HL-60/S4 treated with retinoic acid at 250 ng/mL for 4 days and 3 days (cell line): ENCODE results near the gene MCC.

Experiments
- in situ Hi-C: fragments of 300-500 bp; cut with MboI; formaldehyde crosslinking; loops from 2 replicates; pipeline ENCODE4 v1.7.0; 2022; ENCODE audit warnings: low sequenced_read_pairs

The MCC gene

GRCh38 chr5:113017881-113018635 is 470.2 kb downstream of the MCC start:
- in situ Hi-C loops = no loop called here

GRCh38 chr5:113005454-113005853 is 482.8 kb downstream of the MCC start:
- in situ Hi-C loops = no loop called here

DNA sequence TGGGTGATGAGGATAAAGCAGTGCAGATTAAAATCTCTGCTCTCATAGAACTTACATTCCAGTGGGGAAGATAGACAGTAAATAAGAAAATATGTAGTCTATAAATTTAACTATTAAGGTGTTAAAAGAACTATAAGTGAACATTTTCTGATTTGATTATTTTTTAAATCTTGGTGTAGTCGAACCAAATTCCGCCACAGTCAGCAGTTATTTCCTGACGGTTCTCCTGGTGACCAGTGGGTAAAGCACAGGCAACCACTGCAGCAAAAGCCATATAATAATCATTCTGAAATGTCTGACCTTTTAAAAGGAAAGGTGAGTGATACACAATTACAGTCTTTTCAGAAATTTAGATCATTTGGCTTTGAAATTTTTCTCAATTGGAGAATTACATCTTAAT is 484.5 kb downstream of the MCC start:
- in situ Hi-C loops = no loop called here

DNA sequence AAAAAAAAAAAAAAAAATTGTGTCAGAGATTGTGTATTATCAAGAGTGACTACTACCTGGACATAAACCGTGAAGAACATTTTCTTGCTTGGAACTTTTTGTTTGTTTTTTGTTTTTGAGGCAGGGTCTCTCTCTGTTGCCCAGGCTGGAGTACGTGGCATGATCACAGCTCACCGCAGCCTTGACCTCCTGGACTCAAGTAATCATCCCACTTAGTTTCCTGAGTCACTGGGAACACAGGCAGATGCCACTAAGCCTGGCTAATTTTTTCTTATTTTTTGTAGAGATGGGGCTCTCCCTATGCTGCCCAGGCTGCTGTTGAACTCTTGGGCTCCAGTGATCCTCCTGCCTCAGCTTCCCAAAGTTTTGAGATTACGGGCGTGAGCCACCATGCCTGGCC is 485.8 kb downstream of the MCC start:
- in situ Hi-C loops = no loop called here

DNA sequence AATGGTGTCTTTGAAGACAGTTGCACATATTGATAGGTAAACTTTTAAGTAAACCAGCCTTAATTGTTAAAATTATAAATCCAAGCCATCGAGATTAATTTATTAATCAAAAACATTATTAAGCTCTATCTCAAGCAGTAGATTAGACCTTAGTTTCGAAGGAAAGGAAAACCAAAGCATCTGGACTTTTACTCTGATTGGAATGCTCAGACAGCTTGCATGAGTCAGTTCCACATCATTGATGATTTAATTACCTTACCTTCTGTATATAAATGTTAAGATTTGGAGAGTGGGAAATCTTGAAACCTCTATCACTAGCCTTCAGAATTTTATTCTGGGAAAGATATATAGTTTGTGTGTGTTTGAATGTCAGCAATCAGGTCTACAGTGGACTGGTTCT is 487.8 kb downstream of the MCC start:
- in situ Hi-C loops = no loop called here

GRCh38 chr5:112998296-112998695 is 490.0 kb downstream of the MCC start:
- in situ Hi-C loops = no loop called here

DNA sequence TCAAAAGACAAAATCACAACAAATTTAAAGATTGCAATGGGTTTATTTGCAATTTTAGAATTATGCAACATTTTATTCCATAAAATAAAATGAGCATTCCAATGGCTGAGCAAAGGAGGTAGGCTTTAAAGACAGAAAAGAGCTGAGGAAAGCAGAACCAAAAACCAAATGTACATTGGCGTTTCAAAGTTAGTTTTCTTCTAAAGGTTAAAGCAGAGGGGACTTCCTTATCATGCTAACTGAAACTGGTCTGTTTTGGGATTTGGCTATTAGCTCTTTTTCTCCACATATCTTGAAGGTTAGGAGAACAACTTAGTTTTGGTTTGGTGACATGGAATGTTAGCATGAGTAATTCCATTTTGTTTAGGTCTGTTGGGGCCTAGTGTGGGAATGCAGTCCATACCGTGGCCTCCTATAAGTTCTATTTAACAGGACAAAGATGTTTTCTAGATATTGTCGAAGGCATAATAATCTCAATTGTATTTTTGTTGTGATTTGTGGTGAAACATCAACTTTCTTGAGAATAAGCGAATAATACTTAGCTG is 491.4 kb downstream of the MCC start:
- in situ Hi-C loops = no loop called here

DNA sequence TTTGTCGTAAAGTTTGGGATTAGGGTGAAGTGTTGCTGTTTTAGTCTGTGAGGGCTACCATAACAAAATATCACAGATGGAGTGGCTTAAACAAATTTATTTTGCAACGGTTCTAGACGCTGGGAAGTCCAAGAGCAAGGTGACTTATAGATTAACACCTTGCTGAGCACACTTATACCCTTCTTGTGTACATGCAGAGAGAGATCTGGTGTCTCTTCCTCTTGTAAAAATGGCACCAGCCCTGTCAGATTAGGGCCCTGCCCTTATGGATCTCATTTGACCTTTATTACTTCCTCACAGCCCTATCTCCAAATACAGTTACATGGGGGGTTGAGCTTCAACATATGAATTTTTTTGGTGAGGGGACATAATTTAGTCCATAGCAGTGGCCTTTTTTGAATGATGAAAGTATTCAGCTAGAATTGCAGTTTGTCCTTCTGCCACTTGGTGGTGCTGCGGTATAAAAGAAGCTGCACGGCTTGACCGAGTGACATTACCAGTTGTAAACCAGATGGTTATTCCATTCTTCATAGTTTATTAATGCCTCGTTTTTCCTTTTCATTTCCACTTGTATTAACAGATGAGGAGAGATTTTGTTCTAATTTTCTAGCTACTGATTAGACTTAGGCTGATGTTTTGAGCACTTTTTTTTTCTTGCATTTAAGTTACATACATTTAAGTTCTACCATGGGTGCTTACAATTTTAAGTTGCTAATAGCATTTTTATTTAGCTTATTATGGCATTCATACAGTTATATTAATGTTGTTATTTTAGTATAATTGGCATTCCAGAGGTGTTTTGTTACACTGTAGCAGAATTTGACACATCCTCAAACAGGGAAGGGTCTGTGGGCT is 492.3 kb downstream of the MCC start:
- in situ Hi-C loops = no loop called here

GRCh38 chr5:112986224-112986623 is 502.0 kb downstream of the MCC start:
- in situ Hi-C loops = no loop called here

GRCh38 chr5:112983363-112983762 is 504.9 kb downstream of the MCC start:
- in situ Hi-C loops = no loop called here

- in situ Hi-C loops = no loop called here
These were observed 508.5 kb downstream of the MCC start for GRCh38 chr5:112979723-112980122.

GRCh38 chr5:112978836-112979235 is 509.4 kb downstream of the MCC start:
- in situ Hi-C loops = no loop called here

- in situ Hi-C loops = no loop called here
These were observed 510.8 kb downstream of the MCC start for GRCh38 chr5:112977440-112977861.

- in situ Hi-C loops = no loop called here
These were observed 511.6 kb downstream of the MCC start, which contains the start of gene DCP2 for GRCh38 chr5:112976432-112977309. DCP2 (plus strand) TSS chr5:112976798; CDS start chr5:112976934, 136 bp downstream.

DNA sequence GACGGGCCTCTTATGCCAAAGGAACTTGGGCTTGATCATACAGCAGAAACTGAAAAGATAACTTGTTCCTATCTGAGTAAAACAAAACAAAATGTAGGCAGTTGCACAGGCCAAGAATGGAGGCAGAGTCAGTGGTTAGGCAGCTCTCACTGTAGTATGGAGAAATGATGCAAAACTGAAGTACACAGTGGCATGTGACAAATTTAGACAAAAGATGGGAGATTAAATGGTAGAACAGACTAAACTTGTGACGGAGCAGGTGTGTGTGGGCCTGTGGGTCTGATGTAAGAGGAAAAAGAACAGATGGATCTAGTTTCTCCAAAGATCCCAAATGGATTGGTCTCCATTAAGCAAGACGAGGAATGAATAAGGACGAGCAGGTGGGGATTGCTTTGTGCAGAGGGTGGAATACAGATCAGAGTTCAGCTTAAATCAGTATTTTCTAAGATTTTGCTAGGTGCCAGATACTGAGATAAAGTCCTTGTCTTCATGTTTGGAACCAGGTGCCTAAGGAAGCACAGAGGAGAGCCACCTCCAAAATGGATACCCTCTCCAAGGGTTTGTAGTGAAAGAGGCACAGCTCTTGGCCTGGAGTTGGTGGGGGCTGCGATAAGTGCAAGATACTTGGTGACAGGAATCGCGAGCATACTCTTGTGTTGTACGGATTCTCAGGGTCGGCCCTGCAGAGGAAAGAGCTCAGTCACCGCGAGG is 512.4 kb downstream of the MCC start:
- in situ Hi-C loops = no loop called here

DNA sequence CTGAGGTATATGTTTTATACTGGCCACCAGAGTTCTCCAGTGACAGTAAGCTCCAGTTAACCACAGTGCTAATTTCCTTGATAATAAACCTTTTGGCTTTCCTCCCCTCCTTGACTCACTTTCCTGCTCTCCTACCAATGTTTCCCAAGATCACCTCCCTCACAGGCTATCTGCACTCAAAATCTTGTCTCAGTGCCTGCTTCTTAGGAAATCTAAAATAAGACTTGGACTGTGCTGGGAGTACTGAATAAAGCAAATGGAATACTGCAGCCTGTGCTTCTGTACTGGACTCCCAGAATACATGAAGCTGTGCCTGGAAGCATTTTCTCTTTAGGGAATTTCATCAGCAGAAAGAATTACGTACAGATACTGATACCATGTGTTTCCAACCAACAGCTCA is 513.4 kb downstream of the MCC start:
- in situ Hi-C loops = no loop called here

- in situ Hi-C loops = no loop called here
These were observed 514.3 kb downstream of the MCC start for GRCh38 chr5:112973904-112974303.

GRCh38 chr5:112973036-112973435 is 515.2 kb downstream of the MCC start:
- in situ Hi-C loops = no loop called here
